Measurements from ENCODE around the gene KIF19.
A peak's percentile ranks its signal among the peaks of the same experiment; 100 is the strongest.
"Not testable (repeated sequence)": the region's sequence is repeated elsewhere in the genome, so short reads cannot be mapped to it uniquely, and the experiment has no call there.

KIF19 gene

GRCh38 chr17:74325743-74326379, at the start of gene KIF19:
Gene KIF19, plus strand, starts transcription at chr17:74326226. Its CDS starts 124 bp downstream, at chr17:74326350.
- peak; percentile 7 for DNase-seq (ENCODE audit: low read depth)

- no peak for DNase-seq (ENCODE audit: low read depth)
Measured at GRCh38 chr17:74276541-74277009, 49.5 kb upstream of the KIF19 start.

- no peak for DNase-seq (ENCODE audit: low read depth)
Measured at GRCh38 chr17:74277935-74278334, 48.1 kb upstream of the KIF19 start.

- not testable (repeated sequence) for DNase-seq (ENCODE audit: low read depth)
Measured at GRCh38 chr17:74279617-74280016, 46.4 kb upstream of the KIF19 start.

- DNase-seq (ENCODE audit: low read depth) = peak; percentile 10
Measured at GRCh38 chr17:74280093-74280513, 45.9 kb upstream of the KIF19 start.

- no peak for DNase-seq (ENCODE audit: low read depth)
Measured at GRCh38 chr17:74281799-74282198, 44.2 kb upstream of the KIF19 start.

GRCh38 chr17:74282274-74282586, 43.8 kb upstream of the KIF19 start:
- not testable (repeated sequence) for DNase-seq (ENCODE audit: low read depth)

- DNase-seq (ENCODE audit: low read depth) = peak; percentile 8
Measured at GRCh38 chr17:74282587-74283370, 43.2 kb upstream of the KIF19 start.

GRCh38 chr17:74283371-74283673, 42.7 kb upstream of the KIF19 start:
- DNase-seq (ENCODE audit: low read depth) = no peak

- no peak for DNase-seq (ENCODE audit: low read depth)
Measured at GRCh38 chr17:74287031-74287602, 38.9 kb upstream of the KIF19 start.

- DNase-seq (ENCODE audit: low read depth) = no peak
Measured at GRCh38 chr17:74288785-74289184, 37.2 kb upstream of the KIF19 start.

- DNase-seq (ENCODE audit: low read depth) = no peak
Measured at GRCh38 chr17:74289688-74290087, 36.3 kb upstream of the KIF19 start.

- DNase-seq (ENCODE audit: low read depth) = no peak
Measured at GRCh38 chr17:74290340-74290739, 35.7 kb upstream of the KIF19 start.

GRCh38 chr17:74292495-74292894, 33.5 kb upstream of the KIF19 start:
- no peak for DNase-seq (ENCODE audit: low read depth)

- DNase-seq (ENCODE audit: low read depth) = no peak
Measured at GRCh38 chr17:74295625-74296547, 30.1 kb upstream of the KIF19 start.

- DNase-seq (ENCODE audit: low read depth) = no peak
Measured at GRCh38 chr17:74296548-74296936, 29.5 kb upstream of the KIF19 start.

- no peak for DNase-seq (ENCODE audit: low read depth)
Measured at GRCh38 chr17:74297941-74298340, 28.1 kb upstream of the KIF19 start.

GRCh38 chr17:74298778-74299177, 27.2 kb upstream of the KIF19 start:
- no peak for DNase-seq (ENCODE audit: low read depth)

GRCh38 chr17:74299226-74300009, 26.6 kb upstream of the KIF19 start:
- no peak for DNase-seq (ENCODE audit: low read depth)

- DNase-seq (ENCODE audit: low read depth) = no peak
Measured at GRCh38 chr17:74303305-74303704, 22.7 kb upstream of the KIF19 start.

GRCh38 chr17:74304184-74304583, 21.8 kb upstream of the KIF19 start:
- no peak for DNase-seq (ENCODE audit: low read depth)

Measured in stimulated activated CD8-positive, alpha-beta memory T cell treated with anti-CD3 and anti-CD28 coated beads, Interleukin-15, amount 100 ng/mL, for 1 hour (primary cell).